Neural cell (in vitro differentiated cells): Measurements from ENCODE around the gene TYW5.

Source experiments
- CTCF ChIP-seq: fragments of 450-650 bp; IDR thresholded peaks from 2 replicates; pipeline ENCODE4 v1.5.1; 2014; ENCODE audit warnings: antibody characterized with exemption, mild to moderate bottlenecking, moderate library complexity; ENCODE audit not compliant: poor library complexity, severe bottlenecking
- EP300 ChIP-seq: fragments of 450-650 bp; conservative IDR thresholded peaks from 2 replicates; pipeline ENCODE4 v1.6.1; 2014; ENCODE audit warnings: antibody characterized with exemption, mild to moderate bottlenecking, moderate library complexity; ENCODE audit not compliant: poor library complexity, severe bottlenecking
- EZH2 ChIP-seq: fragments of 200-600, 300-800 bp; shearing (Covaris generic), sonication (generic); IDR thresholded peaks from 2 replicates; pipeline ENCODE4 v1.6.1; 2014; ENCODE audit warnings: antibody characterized with exemption, low read length, borderline replicate concordance, mild to moderate bottlenecking; ENCODE audit not compliant: insufficient read depth, poor library complexity, severe bottlenecking
- MXI1 ChIP-seq: fragments of 450-650 bp; conservative IDR thresholded peaks from 2 replicates; pipeline ENCODE4 v1.6.1; 2014; ENCODE audit warnings: antibody characterized with exemption, mild to moderate bottlenecking; ENCODE audit not compliant: poor library complexity, severe bottlenecking
- POLR2AphosphoS5 ChIP-seq: IDR thresholded peaks from 2 replicates; pipeline ENCODE4 v1.6.1; 2012
- RAD21 ChIP-seq: fragments of 450-650 bp; conservative IDR thresholded peaks from 2 replicates; pipeline ENCODE4 v1.6.1; 2014; ENCODE audit warnings: antibody characterized with exemption, mild to moderate bottlenecking, moderate library complexity

GRCh38 chr2:199997296-199997695, 42.0 kb upstream of the TYW5 start:
- TF ChIP-seq CTCF (no peak), EP300 (no peak), EZH2 (no peak), POLR2AphosphoS5 (no peak), RAD21 (no peak), MXI1 (no peak)
